CD4-positive, alpha-beta T cell treated with Interleukin-12 subunit alpha and Interleukin-12 subunit beta, for 1 hour (primary cell): Measurements from ENCODE around the gene GRP.

Experiments
- DNase-seq: peaks from one replicate; pipeline ENCODE4 v3.0.0-alpha.2; 2020

The GRP gene

DNA sequence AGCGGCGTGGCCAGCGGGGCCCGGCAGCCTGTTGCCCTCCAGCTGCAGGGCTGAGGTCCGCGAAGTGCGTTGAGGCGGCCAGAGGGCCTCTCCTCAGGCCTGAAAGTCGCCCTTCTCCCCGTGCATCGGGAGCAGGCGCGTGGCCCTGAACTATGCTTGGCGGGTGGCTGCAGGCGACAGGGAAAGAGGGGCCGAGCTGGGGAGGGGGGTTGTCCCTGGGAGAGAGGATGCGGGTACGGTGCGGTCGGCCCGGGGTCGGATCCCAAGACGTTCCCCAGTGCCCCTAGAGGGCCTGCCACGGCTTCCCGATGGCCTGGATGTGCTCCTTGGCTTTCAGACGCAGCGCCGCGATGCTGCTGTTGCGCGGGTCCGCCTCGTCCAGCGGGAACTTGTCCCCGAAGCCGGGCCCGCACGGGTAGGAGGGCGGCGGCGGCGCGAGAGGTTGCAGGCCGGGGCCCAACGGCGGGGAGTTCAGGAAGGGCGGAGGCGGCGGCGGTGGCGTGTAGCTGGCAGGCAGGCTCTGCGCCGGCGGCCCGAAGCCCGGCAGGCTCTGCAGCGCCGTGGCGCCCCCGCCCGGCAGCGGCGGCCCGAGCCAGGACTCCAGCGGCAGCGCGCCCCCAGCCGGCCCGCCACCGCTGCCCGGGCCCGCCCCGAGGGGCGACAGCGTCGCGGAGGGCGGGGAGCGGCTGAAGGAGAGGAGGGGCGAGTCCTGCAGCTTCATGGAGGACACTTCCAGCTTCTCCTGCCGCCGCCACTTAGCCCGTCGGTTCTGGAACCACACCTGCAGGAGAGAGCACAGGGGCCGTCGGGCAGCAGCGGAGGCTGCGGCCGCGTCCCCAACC is 49.0 kb downstream of the GRP start:
- peak; percentile 7 for DNase-seq

DNA sequence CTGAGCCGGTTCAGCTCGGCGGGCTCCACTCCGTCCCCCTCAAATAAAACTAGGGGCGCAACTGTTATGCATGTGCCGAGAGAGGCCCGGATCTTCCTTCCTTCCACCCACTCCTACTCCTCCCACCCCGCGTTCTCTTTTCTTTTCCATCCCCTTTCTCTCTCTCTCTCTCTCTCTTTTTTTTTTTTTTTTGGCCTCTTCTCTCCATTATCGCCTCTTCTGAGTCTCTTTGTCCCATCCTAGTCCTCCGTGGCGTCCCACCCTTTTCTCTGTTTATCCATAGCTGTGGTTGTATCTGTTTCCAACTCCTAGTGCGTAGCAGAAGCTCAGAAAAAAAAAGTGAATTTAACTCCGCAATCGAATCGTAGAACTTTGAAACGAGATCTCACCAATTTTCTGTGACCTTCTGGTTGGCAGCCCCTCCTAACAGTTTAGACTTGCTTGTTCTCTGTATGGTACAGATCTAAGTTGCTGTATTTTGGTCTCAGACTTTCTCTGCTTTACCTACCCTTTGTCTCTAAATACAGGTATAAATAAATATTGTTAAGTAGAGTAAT is 49.7 kb downstream of the GRP start:
- DNase-seq = no peak

DNA sequence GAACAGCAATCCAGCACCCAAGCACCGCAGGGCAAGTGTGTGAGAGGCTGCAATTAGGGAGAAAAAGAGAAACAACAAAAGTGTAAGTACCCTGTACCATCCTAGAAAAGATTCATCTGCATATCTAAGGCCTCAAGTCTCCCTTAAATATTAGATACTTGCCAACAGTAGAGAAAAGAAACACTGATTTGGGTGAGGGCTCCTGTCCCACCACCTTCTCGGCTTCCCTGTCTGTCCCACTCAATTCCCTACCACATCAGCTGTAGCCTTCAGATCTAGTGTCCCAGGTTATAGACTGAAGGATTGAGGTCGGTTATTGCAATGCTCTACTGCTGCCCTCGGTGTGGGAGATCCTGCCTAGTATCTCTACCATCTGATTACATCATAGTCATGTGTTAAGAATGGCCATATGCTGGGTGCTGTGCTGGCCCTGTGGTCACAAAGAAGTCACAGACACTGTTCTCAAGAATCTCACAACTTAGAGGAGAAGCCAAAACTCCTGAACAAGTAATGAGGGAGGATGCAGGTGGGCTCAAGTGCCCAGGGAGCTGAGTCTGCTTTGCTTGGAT is 50.8 kb downstream of the GRP start:
- DNase-seq = no peak

DNA sequence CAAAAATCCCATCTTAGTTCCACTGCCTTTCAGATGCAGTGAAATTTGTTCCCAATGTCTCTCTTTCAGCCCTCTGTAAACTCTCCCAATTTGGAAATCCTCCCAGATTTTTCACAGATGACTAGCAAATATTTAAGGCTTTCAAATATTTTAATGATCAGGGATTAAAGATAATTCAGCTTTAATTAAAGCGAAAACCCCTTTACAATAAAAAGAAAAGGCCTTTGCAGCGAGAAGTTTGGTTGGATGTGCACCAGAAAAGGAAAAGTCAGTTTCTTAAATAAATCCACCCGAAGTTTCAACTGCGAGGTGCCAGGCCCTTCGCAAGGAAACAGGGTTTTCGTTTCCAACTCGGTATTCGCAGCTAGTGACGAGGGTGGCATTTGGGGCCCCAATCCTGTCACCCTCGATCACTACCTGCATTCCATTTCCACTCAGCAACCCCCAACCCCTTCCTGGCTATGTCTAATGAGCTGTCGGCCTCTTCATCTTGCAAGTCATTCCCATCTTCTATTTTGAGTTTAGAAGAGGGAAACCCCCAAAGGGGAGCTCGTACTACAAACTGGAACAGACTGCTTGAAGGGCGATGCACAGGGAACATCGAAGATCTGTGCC is 51.8 kb downstream of the GRP start:
- no peak for DNase-seq

DNA sequence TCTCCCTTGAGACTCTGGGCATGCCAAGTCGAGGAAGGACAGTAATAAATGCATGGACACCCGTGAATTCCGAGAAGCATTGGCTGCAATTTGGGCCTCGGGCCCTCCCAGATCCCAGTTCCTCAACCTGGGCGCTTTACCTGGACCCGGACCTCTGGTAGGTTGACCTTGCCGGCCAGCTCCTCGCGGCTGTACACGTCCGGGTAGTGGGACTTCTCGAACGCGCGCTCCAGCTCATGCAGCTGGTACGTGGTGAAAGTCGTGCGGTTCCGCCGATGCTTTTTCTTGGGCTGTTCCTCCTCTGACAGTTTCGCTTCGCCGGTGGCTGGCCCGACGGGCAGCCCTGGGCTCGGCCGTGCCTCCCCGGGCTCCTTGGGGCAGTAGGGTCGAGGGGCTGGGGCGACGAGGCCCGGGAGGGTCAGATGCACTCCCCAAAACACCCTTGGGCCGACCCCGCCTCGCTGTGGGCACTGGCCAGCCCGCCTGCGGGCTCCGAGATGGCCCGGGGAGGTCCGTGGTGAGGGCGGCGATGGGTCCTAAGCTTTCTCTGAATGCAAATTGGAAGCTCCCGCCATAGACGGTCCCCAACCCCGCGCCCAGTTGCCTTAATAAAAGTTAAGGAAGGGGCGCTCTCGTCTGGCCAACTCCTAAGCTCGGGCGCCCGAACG is 52.4 kb downstream of the GRP start:
- no peak for DNase-seq

DNA sequence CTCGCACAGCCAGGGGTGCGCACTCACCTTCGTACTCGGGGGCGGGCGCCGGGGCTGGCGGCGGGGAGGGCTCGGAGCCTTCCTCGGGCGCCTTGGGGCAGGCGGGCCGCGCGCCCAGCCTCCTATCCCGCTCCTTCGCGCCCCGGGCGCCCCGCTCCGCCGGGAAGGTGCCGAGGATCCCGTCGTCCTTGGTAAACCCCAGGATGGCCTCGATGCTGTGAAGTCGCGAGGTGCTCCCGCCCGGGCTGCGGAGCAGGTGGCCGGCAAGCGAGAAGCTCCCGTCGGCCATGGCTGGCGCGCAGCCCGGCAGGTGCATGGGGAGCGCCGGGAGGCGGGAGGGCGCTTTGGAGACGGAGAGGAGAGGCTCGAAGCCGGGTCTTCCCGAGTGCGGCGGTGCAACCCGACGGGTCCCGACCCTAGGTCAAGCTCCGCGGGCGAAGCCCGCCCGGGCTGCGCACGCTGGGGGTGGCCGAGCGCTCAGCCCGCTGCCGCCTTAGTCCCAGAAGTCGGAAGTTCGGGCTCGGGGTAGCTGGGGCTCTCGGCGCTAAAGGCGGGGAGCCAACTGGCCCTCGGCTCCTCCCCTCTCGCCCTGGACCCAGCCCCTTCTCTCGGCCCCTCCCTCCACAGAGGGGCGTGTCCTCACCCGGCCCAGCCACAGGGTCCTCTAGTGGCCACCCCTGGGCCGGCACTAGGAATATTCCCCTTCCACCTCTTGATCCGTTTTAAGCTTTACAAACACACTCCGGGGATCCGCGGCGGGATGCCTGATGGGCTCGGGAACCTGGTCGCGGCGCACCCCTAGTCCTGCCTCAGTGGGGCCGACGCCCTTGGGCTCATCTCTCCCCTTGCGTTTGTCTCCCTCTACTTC is 53.2 kb downstream of the GRP start, which contains the start of gene RAX:
Gene RAX (minus strand): TSS at position 564 of the 868 bp plus-strand sequence. CDS start 248 bp downstream, at position 316.
- no peak for DNase-seq

DNA sequence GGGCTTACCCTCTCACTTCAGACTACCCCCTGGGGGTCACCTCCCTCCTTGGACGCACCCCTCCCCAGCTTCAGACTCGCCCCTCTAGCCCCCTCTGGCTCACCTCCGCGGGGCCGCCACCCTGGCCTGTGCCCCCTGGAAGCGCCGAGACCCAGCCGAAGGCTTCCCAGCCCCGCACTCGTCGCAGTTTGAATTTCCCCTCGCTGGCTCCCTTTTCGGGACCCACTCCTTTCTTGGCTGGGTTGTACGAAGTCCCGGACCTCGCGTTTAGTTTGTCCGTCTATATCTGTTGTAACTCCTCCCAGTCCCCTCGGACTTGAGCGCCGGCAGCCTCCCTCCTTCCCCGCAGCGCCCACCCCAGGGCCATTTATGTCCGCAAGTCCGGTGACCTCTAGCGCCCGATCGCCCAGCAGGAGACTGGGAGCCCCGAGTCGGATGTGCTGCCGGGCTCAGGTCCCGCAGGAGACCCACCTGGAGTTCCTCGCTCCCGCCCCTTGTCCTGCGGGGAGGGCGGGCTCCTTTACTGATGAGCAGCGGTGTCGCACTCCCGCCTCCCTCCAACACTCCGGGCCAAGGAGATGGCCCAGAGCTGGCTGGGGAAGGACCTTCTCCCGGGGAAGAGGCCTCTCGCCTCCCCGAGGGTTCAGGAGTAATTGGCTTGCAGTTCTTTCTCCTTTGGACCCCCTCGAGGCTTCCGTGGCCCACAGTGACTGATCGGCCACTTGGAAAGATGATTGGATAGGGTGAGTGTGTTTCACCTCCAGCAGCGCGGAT is 54.0 kb downstream of the GRP start:
- DNase-seq = no peak

DNA sequence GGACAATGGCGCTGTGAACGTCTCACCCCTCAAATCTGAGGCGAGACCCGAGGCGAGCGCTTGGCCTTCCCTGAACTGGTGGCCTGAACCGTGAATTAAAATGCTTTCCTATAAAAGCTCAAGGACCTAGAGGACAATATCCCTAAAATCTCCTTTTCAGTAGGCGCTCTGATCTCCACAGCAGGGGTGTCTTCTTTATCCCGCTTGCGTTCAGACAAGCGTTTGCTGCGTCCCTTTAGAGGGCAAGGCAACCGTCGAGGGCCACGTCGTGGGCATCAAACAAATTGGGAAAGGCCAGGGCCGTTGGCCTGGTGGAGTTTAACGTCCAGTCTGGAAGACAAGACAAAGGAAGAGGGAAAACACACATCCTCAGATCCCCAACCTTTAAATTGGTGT is 54.6 kb downstream of the GRP start:
- DNase-seq = no peak

DNA sequence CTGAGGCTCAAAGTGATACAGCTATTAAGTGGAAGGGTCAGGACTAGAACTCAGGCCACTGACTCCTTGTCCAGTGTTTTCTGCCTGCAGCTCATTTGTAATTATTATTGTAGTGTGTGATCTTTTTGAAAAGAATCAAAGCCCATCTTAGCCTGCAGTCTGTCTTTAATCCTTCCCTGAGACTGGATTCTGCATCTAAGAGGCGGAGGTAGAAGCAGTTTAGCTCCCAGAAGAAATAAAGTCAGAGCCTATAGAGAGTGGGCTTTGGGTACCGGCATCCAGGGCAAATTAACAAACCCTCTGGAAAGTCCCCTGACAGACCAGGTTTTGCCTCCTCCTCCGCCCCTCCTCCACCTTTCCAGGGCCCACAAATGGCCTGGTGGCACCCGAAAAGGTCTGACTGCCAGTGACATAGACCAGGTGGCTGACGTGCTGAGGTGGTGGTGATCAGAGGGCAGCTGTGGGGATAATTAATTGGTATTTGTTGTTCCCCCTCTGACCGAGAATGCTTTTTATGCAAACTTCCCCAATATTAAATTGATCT is 55.5 kb downstream of the GRP start:
- no peak for DNase-seq

DNA sequence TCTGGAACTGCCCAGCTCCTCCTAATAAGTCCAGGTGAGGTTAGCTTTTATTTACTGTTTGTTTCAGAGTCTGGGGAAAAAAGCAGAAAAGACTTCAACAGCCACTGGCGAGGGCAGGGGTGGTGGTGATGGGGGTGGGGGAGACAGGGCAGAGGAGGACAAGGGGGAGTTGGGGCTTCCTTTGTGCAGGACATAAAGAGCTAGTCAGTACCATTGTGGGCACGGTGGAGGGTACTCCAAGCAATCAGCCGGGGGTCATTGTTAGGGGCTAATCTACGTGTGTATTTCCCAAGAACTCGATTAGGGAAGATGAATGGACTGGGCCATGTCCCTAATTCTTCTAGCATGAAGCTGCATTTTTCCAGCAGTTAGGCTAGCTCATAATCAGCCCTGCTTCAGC is 56.1 kb downstream of the GRP start:
- DNase-seq = no peak

DNA sequence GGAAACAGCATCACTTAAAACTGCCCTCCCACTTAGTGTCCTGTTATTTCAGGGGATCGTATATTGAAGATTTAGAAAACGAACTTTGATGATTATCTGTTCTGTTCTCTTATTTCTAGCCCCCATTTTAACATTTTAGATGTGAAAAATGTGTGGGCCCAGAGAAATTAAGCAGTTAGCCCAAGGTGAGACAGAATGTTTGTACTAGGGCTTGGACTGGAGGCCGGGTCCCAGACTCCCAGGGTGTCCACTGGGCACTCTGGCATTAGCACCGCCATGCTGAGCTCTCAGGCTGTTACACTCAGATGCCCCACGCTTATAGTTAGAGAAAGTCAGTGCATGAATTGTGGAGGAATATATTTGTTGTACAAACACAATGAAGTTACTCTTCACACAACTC is 58.8 kb downstream of the GRP start:
- no peak for DNase-seq

DNA sequence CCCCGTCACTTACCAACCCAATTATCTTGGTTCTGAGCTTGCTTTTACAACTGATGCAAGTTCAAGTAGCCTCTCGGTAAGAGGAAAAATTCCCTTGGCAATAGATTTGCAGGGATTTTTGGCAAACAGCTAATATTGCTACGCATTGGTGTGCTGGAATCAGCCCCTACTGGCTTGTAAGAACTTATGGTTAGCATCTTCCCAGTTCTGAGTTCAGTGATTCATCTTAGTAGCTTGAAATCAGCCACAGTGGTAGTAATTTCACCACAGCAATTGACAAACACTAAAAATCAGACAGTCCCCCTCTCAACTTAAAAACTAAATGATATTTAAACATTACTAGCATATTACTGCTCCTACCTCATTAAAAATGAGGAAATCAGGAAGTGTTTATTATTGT is 59.2 kb downstream of the GRP start:
- no peak for DNase-seq

DNA sequence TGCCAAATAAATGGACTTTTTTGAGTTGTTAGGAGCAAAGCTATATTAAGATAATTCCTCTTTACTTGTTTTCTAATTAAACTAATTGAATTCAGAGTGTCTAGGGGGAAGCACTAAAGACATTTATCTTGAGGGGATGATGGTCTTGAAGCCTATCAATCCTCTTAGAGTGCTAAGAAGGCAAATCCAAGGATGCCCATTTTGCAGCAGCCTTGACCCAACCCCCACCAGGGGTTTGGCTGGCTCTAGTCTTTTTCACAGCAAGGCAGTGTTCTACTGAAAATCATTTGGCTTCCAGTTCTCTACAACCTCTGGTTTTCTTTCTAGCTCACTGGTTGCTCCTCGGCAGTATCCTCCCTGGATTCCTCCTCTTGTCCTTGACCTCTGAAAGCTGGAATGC is 59.8 kb downstream of the GRP start:
- no peak for DNase-seq
